ENCODE results near the gene NRBP1. TPM values are rescaled to one million over a fixed set of nuclear protein-coding genes. Genes with fewer than 3 reads are reported as not detected.

The NRBP1 gene
- total and polyA plus RNA-seq, 8 donors, result 12.5 to 69.8 (median 49.9) TPM

GRCh38 chr2:27446057-27446456 lies 17.6 kb downstream of the NRBP1 start:
- DNase-seq, result peak; percentile 92 to 93
- Histone ChIP-seq H3K27me3 (no peaks in the 10 kb centered on the region), H3K4me3 (peak overlapping the region in 2 of 4 donors; percentile 2 to 23), H3K27ac (peak overlapping the region; percentile 76 to 92 (median 87)), H3K4me1 (peaks cover 16 to 37% (median 20%) of the 10 kb centered on the region in 4 donors), H3K9me3 (no peaks in the 10 kb centered on the region), H3K36me3 (peaks cover 26 to 87% (median 81%) of the 10 kb centered on the region in 4 donors)
- 26 to 51% (median 39%) methylated on average over 3 of the region's 3 CpGs for WGBS, 5 donors
- intact Hi-C loops (cut with DNase I; ENCODE audit: low total_unique reads), result no loop called here
- TF ChIP-seq POLR2A (IDR thresholded peaks at IDR 0.05) (no peak), CTCF (IDR thresholded peaks at IDR 0.05) (no peak), EP300 (IDR thresholded peaks at IDR 0.05) (no peak), POLR2AphosphoS5 (IDR thresholded peaks at IDR 0.05) (peak in 2 of 3 donors; percentile 73 to 86)

- intact Hi-C loops (cut with DNase I; ENCODE audit: low total_unique reads), result no loop called here
- 45 to 82% (median 71%) methylated on average over 3 of the region's 3 CpGs for WGBS, 5 donors
- no peaks in the 10 kb centered on the region for H3K27me3 ChIP-seq
- peaks cover 25 to 94% (median 84%) of the 10 kb centered on the region in 4 donors for H3K36me3 ChIP-seq
- DNase-seq, result no peak
- peaks cover 3 to 18% (median 8%) of the 10 kb centered on the region in 4 donors for H3K4me1 ChIP-seq
- no peak overlapping the region for H3K4me3 ChIP-seq
- no peaks in the 10 kb centered on the region for H3K9me3 ChIP-seq
- TF ChIP-seq EP300 (IDR thresholded peaks at IDR 0.05) (no peak), CTCF (IDR thresholded peaks at IDR 0.05) (no peak), POLR2A (IDR thresholded peaks at IDR 0.05) (no peak), POLR2AphosphoS5 (IDR thresholded peaks at IDR 0.05) (no peak)
- no peak overlapping the region for H3K27ac ChIP-seq
Measured at GRCh38 chr2:27448381-27448780, 19.9 kb downstream of the NRBP1 start.

GRCh38 chr2:27451095-27451494 lies 22.7 kb downstream of the NRBP1 start:
- H3K36me3 ChIP-seq, result peaks cover 34 to 94% (median 88%) of the 10 kb centered on the region in 4 donors

GRCh38 chr2:27453968-27454367 lies 25.5 kb downstream of the NRBP1 start:
- intact Hi-C loops (cut with DNase I; ENCODE audit: low total_unique reads), result no loop called here
- TF ChIP-seq POLR2A (IDR thresholded peaks at IDR 0.05) (no peak), EP300 (IDR thresholded peaks at IDR 0.05) (no peak), CTCF (IDR thresholded peaks at IDR 0.05) (no peak), POLR2AphosphoS5 (IDR thresholded peaks at IDR 0.05) (no peak)
- 82 to 93% (median 91%) methylated on average over 7 of the region's 7 CpGs for WGBS, 5 donors
- Histone ChIP-seq H3K27me3 (no peaks in the 10 kb centered on the region), H3K9me3 (no peaks in the 10 kb centered on the region), H3K4me3 (no peak overlapping the region), H3K36me3 (peaks cover 39 to 100% (median 96%) of the 10 kb centered on the region in 4 donors), H3K27ac (no peak overlapping the region), H3K4me1 (no peaks in the 10 kb centered on the region)
- no peak for DNase-seq

More at GRCh38 chr2:27451095-27451494, 22.7 kb downstream of the NRBP1 start:
- WGBS, 5 donors, result 41 to 96% (median 82%) methylated on average over 1 of the region's 1 CpG
- no peak for DNase-seq
- Histone ChIP-seq H3K4me1 (no peaks in the 10 kb centered on the region), H3K27ac (no peak overlapping the region), H3K4me3 (no peak overlapping the region), H3K27me3 (no peaks in the 10 kb centered on the region), H3K9me3 (no peaks in the 10 kb centered on the region)
- no peak for TF ChIP-seq POLR2A (IDR thresholded peaks at IDR 0.05)
- TF ChIP-seq POLR2AphosphoS5 (IDR thresholded peaks at IDR 0.05), result no peak
- no peak for TF ChIP-seq EP300 (IDR thresholded peaks at IDR 0.05)
- TF ChIP-seq CTCF (IDR thresholded peaks at IDR 0.05), result no peak
- intact Hi-C loops (cut with DNase I; ENCODE audit: low total_unique reads), result no loop called here

Data from stomach (tissue), 9 donors.